Activated CD8-positive, alpha-beta T cell treated with anti-CD3 and anti-CD28 coated beads, Interleukin-2, amount 10 ng/mL, durations not matched to agents 7 days and 5 days (primary cell): ENCODE measurements around the gene FOXF1. TPM values are rescaled to one million over a fixed set of nuclear protein-coding genes. Genes with fewer than 3 reads are reported as not detected.

Experiments used
- ATAC-seq: fragments of 150-1000 bp; cut with Tn5 transposase; one replicate; pipeline ENCODE4 v1.10.0; 2021; ENCODE audit warnings: moderate library complexity
- CTCF ChIA-PET: fragments of 350-600 bp; sonication (Branson Sonifier 250); formaldehyde crosslinking; loops from one replicate; lab custom pipeline; 2021; ENCODE audit warnings: antibody characterized with exemption; lab: Charles Lee
- POLR2A ChIA-PET: fragments of 350-600 bp; sonication (Branson Sonifier 250); formaldehyde crosslinking; loops from one replicate; lab custom pipeline; 2021; ENCODE audit warnings: antibody characterized with exemption; lab: Charles Lee
- DNase-seq: peaks from one replicate; pipeline ENCODE4 v3.0.0-alpha.2; 2020
- H3K27ac Mint-ChIP-seq: one replicate; pipeline ENCODE4 v1.8.0; 2021; ENCODE audit warnings: mild to moderate bottlenecking, mixed read lengths
- H3K27me3 Mint-ChIP-seq: one replicate; pipeline ENCODE4 v1.8.0; 2021; ENCODE audit warnings: low read depth, mixed read lengths
- H3K36me3 Mint-ChIP-seq: one replicate; pipeline ENCODE4 v1.8.0; 2021; ENCODE audit warnings: low read depth, mixed read lengths
- H3K4me1 Mint-ChIP-seq: one replicate; pipeline ENCODE4 v1.8.0; 2021; ENCODE audit warnings: low read depth, mixed read lengths
- H3K4me3 Mint-ChIP-seq: one replicate; pipeline ENCODE4 v1.8.0; 2021; ENCODE audit warnings: mild to moderate bottlenecking, mixed read lengths
- H3K9me3 Mint-ChIP-seq: one replicate; pipeline ENCODE4 v1.8.0; 2022; ENCODE audit warnings: mixed read lengths; ENCODE audit not compliant: insufficient read depth
- total RNA-seq, 2 experiments: library from RNA; stranded (reverse); gene quantifications; one replicate each; pipeline ENCODE4 v1.2.3, GENCODE V29; 2021

Gene FOXF1
- total RNA-seq, 2 experiments from 2014 or later = not detected

DNA sequence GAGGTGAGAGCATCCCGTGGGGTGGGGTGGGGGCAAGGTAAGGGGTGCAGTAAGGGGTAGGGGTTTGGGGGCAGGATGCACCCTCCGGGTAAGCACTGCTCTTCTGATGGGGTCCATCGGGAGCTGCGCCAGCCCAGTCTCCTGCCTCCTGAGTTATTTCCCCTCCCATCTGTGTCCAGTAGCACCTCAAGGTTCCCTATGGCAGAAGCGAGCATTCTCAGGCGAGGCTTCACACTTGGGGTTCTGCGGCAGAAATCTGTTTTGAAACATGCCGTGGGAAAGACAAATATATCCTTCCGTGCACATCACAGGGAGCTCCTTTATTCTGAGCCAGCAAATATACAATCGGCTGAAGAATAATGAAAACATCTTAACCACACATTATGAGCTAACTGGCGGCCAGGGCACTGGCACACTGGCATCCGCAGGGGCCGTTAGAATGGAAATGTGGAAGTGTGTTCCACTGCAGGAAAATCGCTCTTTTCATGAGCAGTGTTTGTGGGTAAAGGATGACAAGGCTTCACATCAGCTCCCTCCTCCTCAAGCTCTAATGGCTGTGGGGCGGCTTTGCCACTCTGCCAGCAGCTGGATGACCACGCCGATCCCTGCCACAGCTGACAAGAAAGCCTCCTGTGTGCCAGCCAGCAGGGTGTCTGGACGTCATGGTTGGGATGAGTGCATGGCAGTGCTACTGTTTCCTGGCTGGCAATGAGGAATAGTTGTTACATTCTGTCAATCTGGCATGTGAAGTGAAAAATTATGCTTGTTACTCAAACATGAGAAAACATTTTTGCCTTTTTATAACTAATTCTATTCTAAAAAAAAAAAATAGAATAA lies 24.7 kb downstream of the FOXF1 start:
- ChIA-PET POLR2A (no interaction called here), CTCF (no interaction called here)
- H3K36me3 Mint-ChIP-seq = peaks cover 7% of the 10 kb centered on the region
- DNase-seq (no peak), ATAC-seq (no peak)
- H3K4me3 Mint-ChIP-seq = no peak overlapping the region
- no peak overlapping the region for H3K27ac Mint-ChIP-seq
- no peaks in the 10 kb centered on the region for H3K27me3 Mint-ChIP-seq
- H3K9me3 Mint-ChIP-seq = no peaks in the 10 kb centered on the region
- no peaks in the 10 kb centered on the region for H3K4me1 Mint-ChIP-seq

DNA sequence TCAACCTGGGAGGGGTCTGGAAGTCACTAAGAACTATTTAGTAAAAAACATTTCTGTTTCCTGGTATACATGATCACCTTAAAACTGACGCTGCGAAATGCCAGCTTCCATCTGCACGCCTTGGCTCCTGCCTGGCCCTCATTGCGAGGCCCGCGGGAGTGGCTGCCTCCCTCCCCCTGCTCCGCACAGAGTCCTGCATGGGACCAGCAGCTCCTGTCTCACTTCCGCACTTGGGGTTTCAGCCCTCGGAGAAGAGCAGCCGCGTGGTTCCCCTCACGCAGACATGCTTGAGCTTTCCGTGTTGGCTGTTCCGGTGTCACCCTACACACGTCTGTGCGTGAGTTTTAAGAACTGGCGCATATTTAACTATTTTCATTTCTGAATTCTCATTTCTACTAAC lies 26.3 kb downstream of the FOXF1 start:
- POLR2A ChIA-PET = no interaction called here
- CTCF ChIA-PET = interaction anchor here (1.4 kb wide), 1 partner anchor 492 kb away, joined by 3 read pairs; no protein-coding TSS in a partner anchor
- H3K27ac Mint-ChIP-seq = no peak overlapping the region
- no peak for ATAC-seq
- no peaks in the 10 kb centered on the region for H3K27me3 Mint-ChIP-seq
- H3K36me3 Mint-ChIP-seq = peaks cover 11% of the 10 kb centered on the region
- no peaks in the 10 kb centered on the region for H3K9me3 Mint-ChIP-seq
- no peak for DNase-seq
- H3K4me1 Mint-ChIP-seq = no peaks in the 10 kb centered on the region
- H3K4me3 Mint-ChIP-seq = no peak overlapping the region

DNA sequence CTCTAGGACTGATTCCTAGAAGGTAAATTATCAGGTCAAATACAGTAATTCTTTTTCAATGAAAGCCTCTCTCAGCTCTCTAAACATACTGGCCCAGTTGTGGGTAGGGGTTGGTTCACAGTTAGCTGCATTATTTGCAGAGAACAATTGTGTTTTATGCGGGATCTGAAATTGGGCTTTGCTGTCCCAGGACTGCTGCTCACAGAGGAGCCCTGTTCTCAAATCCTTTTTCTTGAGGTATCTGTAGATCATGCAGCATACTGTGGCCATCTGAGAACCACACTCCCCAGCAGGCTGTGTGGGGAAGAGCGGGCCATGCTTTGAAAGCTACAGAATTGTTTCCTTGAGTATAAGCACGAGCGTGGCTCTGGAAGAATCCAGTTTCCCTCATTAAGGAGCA lies 27.2 kb downstream of the FOXF1 start:
- no peak for ATAC-seq
- H3K27ac Mint-ChIP-seq = no peak overlapping the region
- H3K4me3 Mint-ChIP-seq = no peak overlapping the region
- no peaks in the 10 kb centered on the region for H3K4me1 Mint-ChIP-seq
- no peaks in the 10 kb centered on the region for H3K9me3 Mint-ChIP-seq
- DNase-seq = no peak
- H3K27me3 Mint-ChIP-seq = no peaks in the 10 kb centered on the region
- ChIA-PET POLR2A (no interaction called here), CTCF (no interaction called here)
- H3K36me3 Mint-ChIP-seq = peaks cover 15% of the 10 kb centered on the region

DNA sequence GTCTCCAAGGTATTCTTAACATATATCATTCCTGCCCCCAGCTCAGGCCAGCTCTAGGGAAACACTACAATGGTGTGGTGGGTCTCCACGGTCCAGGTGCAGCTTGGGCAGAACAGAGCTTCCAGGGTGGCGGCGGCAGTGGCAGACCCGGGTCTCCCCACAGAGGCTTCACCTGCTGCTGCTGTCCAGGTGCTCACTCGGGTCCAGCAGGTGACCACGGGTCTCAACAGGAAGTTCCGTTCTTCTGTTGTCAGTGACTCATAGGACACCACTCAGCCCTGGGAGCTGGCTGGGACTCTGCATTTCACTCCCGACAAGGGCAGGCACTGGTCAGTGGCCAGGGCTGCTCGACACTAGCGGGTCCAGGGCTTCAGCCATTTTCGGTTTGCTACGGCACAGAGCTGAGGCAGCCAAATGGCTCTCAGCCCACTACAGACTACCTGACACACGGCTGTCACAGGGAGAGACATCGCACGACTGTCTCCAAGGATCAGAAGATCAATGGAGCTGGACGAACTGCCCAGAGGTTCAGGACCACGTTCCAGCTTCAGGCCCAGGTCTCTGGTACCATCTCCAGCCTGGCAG lies 28.0 kb downstream of the FOXF1 start:
- Mint-ChIP-seq H3K4me1 (no peaks in the 10 kb centered on the region), H3K27me3 (no peaks in the 10 kb centered on the region), H3K36me3 (peaks cover 15% of the 10 kb centered on the region), H3K4me3 (no peak overlapping the region), H3K27ac (no peak overlapping the region), H3K9me3 (no peaks in the 10 kb centered on the region)
- ATAC-seq = no peak
- CTCF ChIA-PET = interaction anchor here (1.1 kb wide), 1 partner anchor 18 kb away, joined by 3 read pairs; no protein-coding TSS in a partner anchor
- no peak for DNase-seq
- POLR2A ChIA-PET = no interaction called here

DNA sequence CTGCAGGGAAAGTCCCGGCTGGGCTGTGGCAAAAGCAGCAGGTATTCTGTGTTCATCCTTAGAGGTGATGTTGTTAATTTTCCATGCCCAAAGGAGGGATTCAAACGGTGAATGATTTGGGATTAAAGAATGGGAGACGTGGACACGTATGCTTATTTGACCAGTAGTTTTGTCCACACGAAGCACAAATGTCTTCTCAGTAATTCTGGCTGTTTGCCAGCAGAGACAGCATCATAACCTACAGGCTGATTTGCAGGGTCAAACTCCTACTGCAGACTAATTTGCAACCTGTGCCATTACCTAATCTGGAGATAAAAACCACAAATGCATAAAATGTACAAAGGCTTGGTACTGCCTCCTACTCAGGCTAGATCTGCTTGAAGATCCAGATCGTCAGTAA lies 30.6 kb downstream of the FOXF1 start:
- no peaks in the 10 kb centered on the region for H3K4me1 Mint-ChIP-seq
- peaks cover 24% of the 10 kb centered on the region for H3K36me3 Mint-ChIP-seq
- H3K4me3 Mint-ChIP-seq = no peak overlapping the region
- ATAC-seq = no peak
- ChIA-PET POLR2A (no interaction called here), CTCF (interaction anchor here (1.3 kb wide), 1 partner anchor 22 kb away, joined by 3 read pairs; no protein-coding TSS in a partner anchor)
- H3K9me3 Mint-ChIP-seq = no peaks in the 10 kb centered on the region
- no peak overlapping the region for H3K27ac Mint-ChIP-seq
- no peaks in the 10 kb centered on the region for H3K27me3 Mint-ChIP-seq
- no peak for DNase-seq

DNA sequence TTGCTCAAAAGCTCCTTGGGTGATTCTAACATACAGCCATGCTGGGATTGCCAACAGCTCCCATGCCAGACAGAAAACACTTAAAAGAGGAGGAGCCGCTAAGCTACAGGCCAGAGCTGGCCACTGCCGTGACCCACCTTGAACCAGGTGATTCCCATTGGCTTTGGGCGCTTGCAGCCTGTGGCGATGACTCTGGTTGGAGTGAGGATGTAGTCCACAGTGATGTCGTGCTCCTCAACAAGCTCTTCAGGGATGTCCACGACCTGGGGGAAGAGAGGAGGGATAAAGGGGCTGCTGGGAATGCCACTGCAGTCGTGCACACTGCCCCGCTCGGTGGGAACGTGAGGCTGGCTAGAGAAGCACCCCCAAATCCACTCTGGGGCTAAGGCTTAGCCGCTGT lies 31.2 kb downstream of the FOXF1 start:
- DNase-seq (no peak), ATAC-seq (no peak)
- H3K27ac Mint-ChIP-seq = no peak overlapping the region
- no peaks in the 10 kb centered on the region for H3K27me3 Mint-ChIP-seq
- no peak overlapping the region for H3K4me3 Mint-ChIP-seq
- CTCF ChIA-PET = interaction anchor here (1.3 kb wide), 1 partner anchor 23 kb away, joined by 3 read pairs; no protein-coding TSS in a partner anchor
- POLR2A ChIA-PET = no interaction called here
- H3K36me3 Mint-ChIP-seq = peaks cover 24% of the 10 kb centered on the region
- no peaks in the 10 kb centered on the region for H3K4me1 Mint-ChIP-seq
- no peaks in the 10 kb centered on the region for H3K9me3 Mint-ChIP-seq

DNA sequence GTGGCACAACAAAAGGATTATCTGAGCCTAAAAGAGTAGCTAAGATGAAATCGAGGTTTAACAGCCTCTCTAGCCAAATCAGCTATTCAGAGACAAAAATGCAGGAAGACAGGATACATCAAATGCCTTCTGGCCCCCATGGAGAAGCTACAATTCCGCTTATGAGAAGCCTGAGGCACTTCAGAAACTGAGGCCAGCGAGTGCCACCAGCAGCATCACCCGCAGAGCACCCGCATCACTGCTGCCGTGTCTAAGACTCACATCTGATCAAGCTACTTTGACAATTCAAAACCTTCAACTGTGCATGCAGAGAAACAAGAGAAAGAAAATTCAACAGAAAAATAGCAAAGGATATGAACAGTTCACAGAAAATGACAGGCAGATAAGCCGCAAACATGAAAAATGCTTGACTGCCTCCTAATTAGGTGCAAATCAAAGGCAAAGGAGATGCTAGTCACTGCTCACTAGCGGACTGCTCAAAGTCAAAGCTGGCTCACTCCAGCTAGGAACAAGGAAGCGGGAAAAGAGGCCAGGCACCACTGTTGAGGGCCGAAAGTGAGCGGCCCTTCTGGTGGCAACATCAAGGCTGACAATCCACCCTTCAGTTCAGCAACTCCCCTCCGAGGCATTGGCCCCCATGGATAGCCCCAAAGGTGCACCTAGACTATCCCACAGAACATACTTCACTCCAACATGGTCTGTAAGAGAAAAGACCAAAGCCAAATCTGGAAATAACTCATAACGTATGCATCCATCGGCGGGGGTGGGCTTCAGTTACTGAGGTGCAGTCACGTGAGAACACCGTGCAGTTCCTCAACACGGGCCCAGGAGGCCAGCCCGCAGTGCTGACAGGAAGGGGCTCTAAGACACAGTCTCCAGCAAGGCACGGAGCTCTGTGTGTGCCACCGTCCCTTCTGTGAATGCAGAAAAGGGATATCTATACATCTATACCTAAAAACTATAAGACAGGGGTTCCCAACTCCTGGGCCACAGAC lies 32.7 kb downstream of the FOXF1 start:
- DNase-seq (no peak), ATAC-seq (no peak)
- no peaks in the 10 kb centered on the region for H3K27me3 Mint-ChIP-seq
- H3K36me3 Mint-ChIP-seq = peaks cover 26% of the 10 kb centered on the region
- ChIA-PET POLR2A (no interaction called here), CTCF (no interaction called here)
- H3K4me1 Mint-ChIP-seq = no peaks in the 10 kb centered on the region
- no peak overlapping the region for H3K27ac Mint-ChIP-seq
- H3K9me3 Mint-ChIP-seq = no peaks in the 10 kb centered on the region
- no peak overlapping the region for H3K4me3 Mint-ChIP-seq

DNA sequence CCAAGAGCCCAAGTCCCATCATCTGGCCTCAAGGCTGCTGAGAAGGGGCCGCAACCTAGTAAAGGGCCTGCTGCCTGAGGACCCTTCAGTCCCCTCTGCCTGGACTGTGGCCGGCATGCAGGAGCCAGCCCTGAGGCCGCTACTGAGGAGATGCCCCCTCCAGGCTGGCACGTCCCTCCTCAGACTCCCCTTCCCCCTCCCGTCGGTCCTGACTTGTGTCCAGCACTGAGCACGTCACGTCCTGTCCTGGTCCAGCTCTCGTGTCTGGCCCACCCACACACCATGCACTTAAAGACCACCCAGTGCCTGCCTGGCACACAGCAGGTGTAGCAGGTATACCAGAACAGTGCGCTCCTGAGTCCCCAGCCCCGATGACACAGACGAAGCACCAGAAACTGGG lies 35.2 kb downstream of the FOXF1 start:
- Mint-ChIP-seq H3K27ac (no peak overlapping the region), H3K9me3 (no peaks in the 10 kb centered on the region), H3K4me1 (peaks cover 6% of the 10 kb centered on the region), H3K36me3 (peaks cover 23% of the 10 kb centered on the region), H3K4me3 (no peak overlapping the region), H3K27me3 (no peaks in the 10 kb centered on the region)
- ChIA-PET CTCF (no interaction called here), POLR2A (no interaction called here)
- no peak for DNase-seq
- ATAC-seq = no peak

DNA sequence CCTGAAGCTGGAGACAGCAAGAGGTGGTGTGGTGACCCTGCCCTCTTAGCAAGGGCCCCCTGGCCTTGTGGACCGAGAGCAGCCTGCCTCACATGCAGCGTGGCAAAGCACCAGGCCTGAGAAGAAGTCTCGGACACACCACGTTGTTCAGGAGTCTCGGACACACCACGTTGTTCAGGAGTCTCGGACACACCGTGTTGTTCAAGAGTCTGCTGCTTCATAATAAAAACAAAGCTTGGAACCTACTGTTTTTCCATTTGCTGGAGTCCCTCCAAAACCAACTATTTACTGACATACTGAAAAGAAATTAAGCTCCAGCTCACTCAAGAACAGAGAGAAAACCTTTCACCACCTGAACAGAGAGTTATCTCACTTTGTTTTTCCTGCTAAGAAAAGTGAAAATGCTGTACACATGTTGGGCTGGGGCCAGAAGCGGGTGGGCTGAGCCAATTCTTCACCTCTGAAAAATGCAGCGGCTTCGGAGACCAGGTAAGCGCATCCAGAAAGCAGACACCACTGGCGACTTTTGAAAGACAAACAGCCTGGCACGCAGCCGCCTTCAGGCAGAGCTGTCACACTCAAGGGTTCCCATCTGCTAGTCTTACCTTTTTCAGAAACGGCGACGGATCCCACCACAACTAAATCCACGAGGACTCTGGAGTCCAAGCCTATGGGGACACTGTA lies 35.8 kb downstream of the FOXF1 start:
- ChIA-PET POLR2A (no interaction called here), CTCF (no interaction called here)
- H3K27ac Mint-ChIP-seq = no peak overlapping the region
- H3K36me3 Mint-ChIP-seq = peaks cover 23% of the 10 kb centered on the region
- H3K4me1 Mint-ChIP-seq = peaks cover 6% of the 10 kb centered on the region
- DNase-seq (no peak), ATAC-seq (no peak)
- no peaks in the 10 kb centered on the region for H3K9me3 Mint-ChIP-seq
- no peaks in the 10 kb centered on the region for H3K27me3 Mint-ChIP-seq
- no peak overlapping the region for H3K4me3 Mint-ChIP-seq

DNA sequence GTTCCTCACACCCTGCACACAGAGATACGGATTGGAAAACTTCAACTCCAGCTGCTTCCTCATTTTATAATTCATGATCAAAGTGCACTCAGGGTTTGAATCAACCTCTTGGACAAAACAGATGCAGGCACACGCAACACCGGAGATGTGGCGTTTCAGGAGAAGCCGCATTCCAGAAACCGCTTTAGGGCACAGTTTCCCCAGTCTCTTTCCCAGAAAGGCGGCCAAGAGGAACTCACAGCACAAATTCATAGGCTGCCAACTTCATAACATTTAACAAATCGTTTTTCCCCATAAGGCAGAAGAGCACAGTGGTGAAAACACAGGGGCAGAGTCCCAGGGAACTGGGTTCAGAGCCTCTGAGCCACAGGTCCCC lies 36.3 kb downstream of the FOXF1 start:
- H3K27ac Mint-ChIP-seq = no peak overlapping the region
- no peak for ATAC-seq
- peaks cover 6% of the 10 kb centered on the region for H3K4me1 Mint-ChIP-seq
- peaks cover 20% of the 10 kb centered on the region for H3K36me3 Mint-ChIP-seq
- H3K9me3 Mint-ChIP-seq = no peaks in the 10 kb centered on the region
- CTCF ChIA-PET = no interaction called here
- POLR2A ChIA-PET = no interaction called here
- no peak for DNase-seq
- no peaks in the 10 kb centered on the region for H3K27me3 Mint-ChIP-seq
- no peak overlapping the region for H3K4me3 Mint-ChIP-seq

DNA sequence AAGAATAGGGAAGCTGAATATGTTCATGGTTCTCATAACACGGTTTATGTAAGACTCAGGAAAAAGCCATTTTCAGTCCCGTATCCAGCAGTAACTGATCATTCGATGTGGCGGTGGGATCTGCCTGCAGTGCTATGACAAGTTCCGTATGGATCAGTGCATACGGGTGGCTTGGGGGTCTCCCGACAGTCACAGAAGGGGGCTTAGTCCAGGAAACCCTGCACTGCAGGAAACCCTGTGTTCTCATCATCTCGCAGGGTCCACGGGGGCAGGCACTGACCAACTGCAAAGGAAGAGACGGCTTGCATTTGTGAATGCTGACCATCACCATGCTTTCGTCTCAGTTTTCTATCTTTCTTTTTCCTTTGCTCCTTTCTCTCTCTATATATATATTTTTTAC lies 37.0 kb downstream of the FOXF1 start:
- Mint-ChIP-seq H3K9me3 (no peaks in the 10 kb centered on the region), H3K36me3 (peaks cover 16% of the 10 kb centered on the region), H3K4me1 (peaks cover 6% of the 10 kb centered on the region), H3K27me3 (no peaks in the 10 kb centered on the region), H3K27ac (no peak overlapping the region), H3K4me3 (no peak overlapping the region)
- no peak for ATAC-seq
- ChIA-PET POLR2A (no interaction called here), CTCF (no interaction called here)
- no peak for DNase-seq
